ENCODE data around the gene HACL1.
"Not testable (repeated sequence)": the region's sequence is repeated elsewhere in the genome, so short reads cannot be mapped to it uniquely, and the experiment has no call there.

HACL1 gene

GRCh38 chr3:15631426-15632211 lies 30.2 kb upstream of the HACL1 start:
- FAIRE-seq (no peak), DNase-seq (ENCODE audit: insufficient read length, low spot score) (no peak)
- TF ChIP-seq POLR2A (IDR thresholded peaks at IDR 0.05; ENCODE audit: low read depth, low read length) (no peak), SPI1 (IDR thresholded peaks at IDR 0.05; ENCODE audit: low read depth, low read length) (no peak), TAF1 (IDR thresholded peaks at IDR 0.05; ENCODE audit: low read depth, low read length) (no peak), POU2F2 (IDR thresholded peaks at IDR 0.05; ENCODE audit: low read depth, low read length) (no peak), PAX5 (IDR thresholded peaks at IDR 0.05; ENCODE audit: insufficient read depth, low read length, severe bottlenecking) (no peak), POLR2AphosphoS5 (IDR thresholded peaks at IDR 0.05; ENCODE audit: low read depth, low read length) (no peak)

- no peak for DNase-seq (ENCODE audit: insufficient read length, low spot score)
- no peak for TF ChIP-seq PAX5 (IDR thresholded peaks at IDR 0.05; ENCODE audit: insufficient read depth, low read length, severe bottlenecking)
- TF ChIP-seq POLR2AphosphoS5 (IDR thresholded peaks at IDR 0.05; ENCODE audit: low read depth, low read length): no peak
- TF ChIP-seq POU2F2 (IDR thresholded peaks at IDR 0.05; ENCODE audit: low read depth, low read length): no peak
- FAIRE-seq: no peak
Observed at GRCh38 chr3:15630646-15631350, 29.4 kb upstream of the HACL1 start.

GRCh38 chr3:15629860-15630597 lies 28.7 kb upstream of the HACL1 start:
- DNase-seq (ENCODE audit: insufficient read length, low spot score) (peak; percentile 49), FAIRE-seq (peak; percentile 84)
- TF ChIP-seq SPI1 (IDR thresholded peaks at IDR 0.05; ENCODE audit: low read depth, low read length): no peak
- no peak for TF ChIP-seq PAX5 (IDR thresholded peaks at IDR 0.05; ENCODE audit: insufficient read depth, low read length, severe bottlenecking)
- TF ChIP-seq POU2F2 (IDR thresholded peaks at IDR 0.05; ENCODE audit: low read depth, low read length): no peak
- no peak for TF ChIP-seq POLR2AphosphoS5 (IDR thresholded peaks at IDR 0.05; ENCODE audit: low read depth, low read length)
- TF ChIP-seq TAF1 (IDR thresholded peaks at IDR 0.05; ENCODE audit: low read depth, low read length): no peak
- no peak for TF ChIP-seq POLR2A (IDR thresholded peaks at IDR 0.05; ENCODE audit: low read depth, low read length)

GRCh38 chr3:15628967-15629366 lies 27.6 kb upstream of the HACL1 start:
- no peak for FAIRE-seq
- no peak for DNase-seq (ENCODE audit: insufficient read length, low spot score)
- TF ChIP-seq SPI1 (IDR thresholded peaks at IDR 0.05; ENCODE audit: low read depth, low read length) (no peak), PAX5 (IDR thresholded peaks at IDR 0.05; ENCODE audit: insufficient read depth, low read length, severe bottlenecking) (no peak), TAF1 (IDR thresholded peaks at IDR 0.05; ENCODE audit: low read depth, low read length) (no peak)

GRCh38 chr3:15623535-15624440 lies 22.4 kb upstream of the HACL1 start:
- TF ChIP-seq TAF1 (IDR thresholded peaks at IDR 0.05; ENCODE audit: low read depth, low read length) (no peak), PAX5 (IDR thresholded peaks at IDR 0.05; ENCODE audit: insufficient read depth, low read length, severe bottlenecking) (no peak), POU2F2 (IDR thresholded peaks at IDR 0.05; ENCODE audit: low read depth, low read length) (no peak), SPI1 (IDR thresholded peaks at IDR 0.05; ENCODE audit: low read depth, low read length) (no peak), POLR2A (IDR thresholded peaks at IDR 0.05; ENCODE audit: low read depth, low read length) (no peak)
- FAIRE-seq (no peak), DNase-seq (ENCODE audit: insufficient read length, low spot score) (no peak)

GRCh38 chr3:15619659-15620464 lies 18.5 kb upstream of the HACL1 start:
- FAIRE-seq; DNase-seq (ENCODE audit: insufficient read length, low spot score): not testable (repeated sequence)

- FAIRE-seq (no peak), DNase-seq (ENCODE audit: insufficient read length, low spot score) (no peak)
- TF ChIP-seq POLR2A (IDR thresholded peaks at IDR 0.05; ENCODE audit: low read depth, low read length) (no peak), POU2F2 (IDR thresholded peaks at IDR 0.05; ENCODE audit: low read depth, low read length) (no peak), TAF1 (IDR thresholded peaks at IDR 0.05; ENCODE audit: low read depth, low read length) (no peak), POLR2AphosphoS5 (IDR thresholded peaks at IDR 0.05; ENCODE audit: low read depth, low read length) (no peak), PAX5 (IDR thresholded peaks at IDR 0.05; ENCODE audit: insufficient read depth, low read length, severe bottlenecking) (no peak), SPI1 (IDR thresholded peaks at IDR 0.05; ENCODE audit: low read depth, low read length) (no peak)
Observed at GRCh38 chr3:15616053-15616452, 14.7 kb upstream of the HACL1 start.

GRCh38 chr3:15614958-15615357 lies 13.6 kb upstream of the HACL1 start:
- DNase-seq (ENCODE audit: insufficient read length, low spot score) (no peak), FAIRE-seq (no peak)
- no peak for TF ChIP-seq POLR2A (IDR thresholded peaks at IDR 0.05; ENCODE audit: low read depth, low read length)
- TF ChIP-seq TAF1 (IDR thresholded peaks at IDR 0.05; ENCODE audit: low read depth, low read length): no peak

GRCh38 chr3:15612001-15612400 lies 10.6 kb upstream of the HACL1 start:
- DNase-seq (ENCODE audit: insufficient read length, low spot score) (no peak), FAIRE-seq (no peak)
- TF ChIP-seq PAX5 (IDR thresholded peaks at IDR 0.05; ENCODE audit: insufficient read depth, low read length, severe bottlenecking) (no peak), POLR2A (IDR thresholded peaks at IDR 0.05; ENCODE audit: low read depth, low read length) (no peak), TAF1 (IDR thresholded peaks at IDR 0.05; ENCODE audit: low read depth, low read length) (no peak), POU2F2 (IDR thresholded peaks at IDR 0.05; ENCODE audit: low read depth, low read length) (no peak), SPI1 (IDR thresholded peaks at IDR 0.05; ENCODE audit: low read depth, low read length) (no peak), POLR2AphosphoS5 (IDR thresholded peaks at IDR 0.05; ENCODE audit: low read depth, low read length) (no peak)

Measured in GM12891 (cell line).